H4 (cell line): ENCODE results near the gene PFN3. TPM values are rescaled to one million over a fixed set of nuclear protein-coding genes. Genes with fewer than 3 reads are reported as not detected.
A peak's percentile ranks its signal among the peaks of the same experiment; 100 is the strongest.
"Not testable (repeated sequence)": the region's sequence is repeated elsewhere in the genome, so short reads cannot be mapped to it uniquely, and the experiment has no call there.

Experiments used
- DNase-seq: peaks from one replicate; pipeline ENCODE4 v3.0.0-alpha.2; 2015; ENCODE audit warnings: low spot score
- total RNA-seq: library from RNA; depleted of rRNA; stranded (reverse); fragments of >200 nt; shearing (Covaris generic); gene quantifications from 2 replicates; pipeline ENCODE4 v1.2.3, GENCODE V29; 2014; rRNA removed

Gene PFN3
- total RNA-seq, 1 experiment from 2014 or later = not detected

GRCh38 chr5:177361418-177362291, 38.8 kb downstream of the PFN3 start:
- DNase-seq = no peak

GRCh38 chr5:177360740-177361139, 39.7 kb downstream of the PFN3 start:
- not testable (repeated sequence) for DNase-seq

GRCh38 chr5:177359860-177360259, 40.6 kb downstream of the PFN3 start:
- DNase-seq = no peak

GRCh38 chr5:177359451-177359851, 41.0 kb downstream of the PFN3 start:
- DNase-seq = no peak

- no peak for DNase-seq
Measured at GRCh38 chr5:177358370-177358819, 42.1 kb downstream of the PFN3 start.

GRCh38 chr5:177357459-177358351, 42.8 kb downstream of the PFN3 start, which contains the start of gene RGS14:
Gene RGS14, plus strand, starts transcription at chr5:177357924. Its CDS starts 101 bp downstream, at chr5:177358025.
- DNase-seq = peak; percentile 91

GRCh38 chr5:177357146-177357458, 43.4 kb downstream of the PFN3 start:
- no peak for DNase-seq

- no peak for DNase-seq
Measured at GRCh38 chr5:177356746-177357145, 43.7 kb downstream of the PFN3 start.

- DNase-seq = no peak
Measured at GRCh38 chr5:177355868-177356168, 44.6 kb downstream of the PFN3 start.

GRCh38 chr5:177355162-177355867, 45.1 kb downstream of the PFN3 start:
- no peak for DNase-seq

GRCh38 chr5:177354711-177355110, 45.8 kb downstream of the PFN3 start:
- no peak for DNase-seq

- DNase-seq = no peak
Measured at GRCh38 chr5:177354256-177354655, 46.2 kb downstream of the PFN3 start.

- no peak for DNase-seq
Measured at GRCh38 chr5:177353093-177353492, 47.4 kb downstream of the PFN3 start.

GRCh38 chr5:177351392-177352329, 48.8 kb downstream of the PFN3 start, which contains the start of gene LMAN2:
Gene LMAN2, minus strand, starts transcription at chr5:177351668. Its CDS starts 21 bp downstream, at chr5:177351647.
- DNase-seq = peak; percentile 99

- no peak for DNase-seq
Measured at GRCh38 chr5:177350776-177351391, 49.6 kb downstream of the PFN3 start.

Other genes with a start within 250 kb of the PFN3 start
- gene RAB24, start 96.9 kb downstream of the PFN3 start, total RNA-seq = 22.5 and 28.1 TPM in 2 replicates
- 487 and 500 TPM in 2 replicates for gene PRELID1, start 96.9 kb downstream of the PFN3 start, total RNA-seq
- 34.7 and 74.3 TPM in 2 replicates for gene MXD3, start 88.8 kb downstream of the PFN3 start, total RNA-seq
- gene LMAN2, start 49.0 kb downstream of the PFN3 start, total RNA-seq = 745 and 800 TPM in 2 replicates
- gene RGS14, start 42.7 kb downstream of the PFN3 start, total RNA-seq = 26.2 and 28.1 TPM in 2 replicates
- not detected in 2 replicates for gene SLC34A1, start 16.2 kb downstream of the PFN3 start, total RNA-seq
- 5.8 and 7.3 TPM in 2 replicates for gene F12, start 8.9 kb upstream of the PFN3 start, total RNA-seq
- gene GRK6, start 26.0 kb upstream of the PFN3 start, total RNA-seq = 37.7 and 51.9 TPM in 2 replicates
- gene PRR7, start 46.2 kb upstream of the PFN3 start, total RNA-seq = 28.6 and 33.7 TPM in 2 replicates
- 140 and 153 TPM in 2 replicates for gene DBN1, start 73.0 kb upstream of the PFN3 start, total RNA-seq
- 127 and 138 TPM in 2 replicates for gene PDLIM7, start 96.9 kb upstream of the PFN3 start, total RNA-seq
- gene DOK3, start 109.2 kb upstream of the PFN3 start, total RNA-seq = 0.08 and 1.1 TPM in 2 replicates
- 106 and 122 TPM in 2 replicates for gene DDX41, start 116.3 kb upstream of the PFN3 start, total RNA-seq
- 7.5 and 14.5 TPM in 2 replicates for gene FAM193B, start 153.9 kb upstream of the PFN3 start, total RNA-seq
- 151 and 191 TPM in 2 replicates for gene TMED9, start 191.5 kb upstream of the PFN3 start, total RNA-seq
- 35.6 and 40.4 TPM in 2 replicates for gene B4GALT7, start 199.5 kb upstream of the PFN3 start, total RNA-seq